Measurements from ENCODE around the gene KHNYN. TPM values are rescaled to one million over a fixed set of nuclear protein-coding genes. Genes with fewer than 3 reads are reported as not detected.
"Not testable (repeated sequence)": the region's sequence is repeated elsewhere in the genome, so short reads cannot be mapped to it uniquely, and the experiment has no call there.

KHNYN gene
- total RNA-seq, 2 experiments from 2014 or later = 50.8 to 57.5 TPM

DNA sequence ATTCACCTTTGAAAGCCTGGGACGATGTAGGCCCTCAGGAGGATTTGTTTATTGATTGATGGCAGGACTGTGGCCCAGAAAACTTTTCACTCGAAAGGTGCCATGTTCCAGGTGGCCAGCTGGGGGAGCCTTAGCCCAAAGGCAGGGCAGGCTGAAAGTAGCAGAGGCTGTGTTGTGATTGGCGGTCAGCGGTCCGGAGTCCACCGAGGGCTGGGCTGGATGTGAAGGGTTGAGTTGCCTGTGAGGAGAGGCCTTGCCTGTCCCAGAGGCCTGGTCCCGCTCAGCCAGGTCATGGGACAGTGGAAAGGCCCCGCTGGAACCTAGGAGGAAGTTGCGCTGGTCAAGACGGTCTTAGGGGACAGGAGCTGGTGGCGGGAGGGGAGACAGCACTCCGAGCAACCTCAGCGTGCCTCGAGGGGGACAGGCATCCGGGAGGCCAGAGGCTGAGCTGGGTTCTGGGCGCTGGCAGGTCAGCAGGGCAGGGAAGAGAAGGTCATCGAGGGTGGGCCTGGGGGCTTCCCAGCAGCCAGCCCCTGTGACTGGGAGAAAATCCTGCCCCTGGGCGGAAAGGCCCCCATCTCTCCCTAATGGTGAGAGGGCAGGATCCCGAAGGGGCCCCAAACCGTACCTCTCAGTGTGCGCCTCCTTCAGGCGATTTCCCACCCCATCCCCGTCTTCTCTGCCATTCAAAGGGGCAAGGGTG lies 52.0 kb downstream of the KHNYN start:
- BruUV-seq (replicated peaks) = no TSS peak
- ChIA-PET CTCF (ENCODE audit: unreplicated experiment) (no interaction called here), POLR2A (no interaction called here)
- no peaks in the 10 kb centered on the region for H4K20me1 ChIP-seq (ENCODE audit: insufficient read depth, low read length)
- peak; percentile 32 for DNase-seq (ENCODE audit: low spot score)
- H3K79me2 ChIP-seq (ENCODE audit: insufficient read depth, low read depth, low read length) = no peaks in the 10 kb centered on the region
- TF ChIP-seq EZH2phosphoT487 (IDR thresholded peaks at IDR 0.05; ENCODE audit: borderline replicate concordance, low read depth, low read length) = no peak
- TF ChIP-seq, protein P1, sequence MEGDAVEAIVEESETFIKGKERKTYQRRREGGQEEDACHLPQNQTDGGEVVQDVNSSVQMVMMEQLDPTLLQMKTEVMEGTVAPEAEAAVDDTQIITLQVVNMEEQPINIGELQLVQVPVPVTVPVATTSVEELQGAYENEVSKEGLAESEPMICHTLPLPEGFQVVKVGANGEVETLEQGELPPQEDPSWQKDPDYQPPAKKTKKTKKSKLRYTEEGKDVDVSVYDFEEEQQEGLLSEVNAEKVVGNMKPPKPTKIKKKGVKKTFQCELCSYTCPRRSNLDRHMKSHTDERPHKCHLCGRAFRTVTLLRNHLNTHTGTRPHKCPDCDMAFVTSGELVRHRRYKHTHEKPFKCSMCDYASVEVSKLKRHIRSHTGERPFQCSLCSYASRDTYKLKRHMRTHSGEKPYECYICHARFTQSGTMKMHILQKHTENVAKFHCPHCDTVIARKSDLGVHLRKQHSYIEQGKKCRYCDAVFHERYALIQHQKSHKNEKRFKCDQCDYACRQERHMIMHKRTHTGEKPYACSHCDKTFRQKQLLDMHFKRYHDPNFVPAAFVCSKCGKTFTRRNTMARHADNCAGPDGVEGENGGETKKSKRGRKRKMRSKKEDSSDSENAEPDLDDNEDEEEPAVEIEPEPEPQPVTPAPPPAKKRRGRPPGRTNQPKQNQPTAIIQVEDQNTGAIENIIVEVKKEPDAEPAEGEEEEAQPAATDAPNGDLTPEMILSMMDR (conservative IDR thresholded peaks at IDR 0.05; ENCODE audit: low read length) = peak; percentile 78
- no peaks in the 10 kb centered on the region for H3K36me3 ChIP-seq (ENCODE audit: insufficient read depth, low read length)
- H3K4me2 ChIP-seq (ENCODE audit: low read length) = no peak overlapping the region
- no peak overlapping the region for H3K27ac ChIP-seq (ENCODE audit: low read depth, low read length, poor library complexity, severe bottlenecking)
- no peak overlapping the region for H2AFZ ChIP-seq (ENCODE audit: low read length)
- H3K9me3 ChIP-seq (ENCODE audit: low read length) = no peaks in the 10 kb centered on the region
- no peaks in the 10 kb centered on the region for H3K9me2 ChIP-seq (ENCODE audit: insufficient read depth, low read length)
- H3K4me3 ChIP-seq (ENCODE audit: low read depth, low read length, poor library complexity, severe bottlenecking) = no peak overlapping the region
- H3K4me1 ChIP-seq (ENCODE audit: insufficient read depth, low read length, poor library complexity, severe bottlenecking) = no peaks in the 10 kb centered on the region
- intact Hi-C loops (cut with micrococcal nuclease; ENCODE audit: unreplicated experiment) = loop anchor here (1.0 kb wide), 1 partner anchor 198 kb away; no protein-coding TSS in a partner anchor

DNA sequence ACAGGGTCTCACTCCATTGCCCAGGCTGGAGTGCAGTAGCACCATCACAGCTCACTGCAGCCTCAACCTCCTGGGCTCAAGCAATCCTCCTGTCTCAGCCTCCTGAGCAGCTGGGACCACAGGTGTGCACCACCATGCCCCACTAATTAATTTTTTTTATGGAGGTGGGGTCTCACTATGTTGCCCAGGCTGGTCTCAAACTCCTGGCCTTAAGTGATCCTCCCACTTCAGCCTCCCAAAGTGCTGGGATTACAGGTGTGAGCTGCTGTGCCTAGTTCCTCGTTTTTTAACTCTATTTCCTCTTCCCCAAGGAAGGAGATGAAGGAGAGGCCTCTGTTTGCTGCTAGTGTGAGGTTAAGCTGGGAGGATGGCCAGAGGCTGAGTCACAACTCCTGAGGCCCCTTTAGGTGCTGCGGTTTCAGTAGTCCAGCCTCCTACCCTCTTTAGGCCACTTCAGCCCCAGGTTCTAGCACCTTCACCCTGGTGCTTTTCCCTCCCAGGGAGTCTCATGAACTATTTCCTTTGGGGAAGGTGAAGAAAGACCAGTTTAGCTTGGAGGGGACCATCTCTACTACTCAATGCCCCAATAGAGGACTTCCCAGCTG lies 53.0 kb downstream of the KHNYN start:
- intact Hi-C loops (cut with micrococcal nuclease; ENCODE audit: unreplicated experiment); POLR2A ChIA-PET; H3K4me3 ChIP-seq (ENCODE audit: low read depth, low read length, poor library complexity, severe bottlenecking); H4K20me1 ChIP-seq (ENCODE audit: insufficient read depth, low read length); CTCF ChIA-PET (ENCODE audit: unreplicated experiment); H3K9me3 ChIP-seq (ENCODE audit: low read length); H3K36me3 ChIP-seq (ENCODE audit: insufficient read depth, low read length); H3K9me2 ChIP-seq (ENCODE audit: insufficient read depth, low read length); DNase-seq (ENCODE audit: low spot score); H3K4me2 ChIP-seq (ENCODE audit: low read length); H3K27ac ChIP-seq (ENCODE audit: low read depth, low read length, poor library complexity, severe bottlenecking); BruUV-seq (replicated peaks); H3K4me1 ChIP-seq (ENCODE audit: insufficient read depth, low read length, poor library complexity, severe bottlenecking); H3K79me2 ChIP-seq (ENCODE audit: insufficient read depth, low read depth, low read length); H2AFZ ChIP-seq (ENCODE audit: low read length): not testable (repeated sequence)

DNA sequence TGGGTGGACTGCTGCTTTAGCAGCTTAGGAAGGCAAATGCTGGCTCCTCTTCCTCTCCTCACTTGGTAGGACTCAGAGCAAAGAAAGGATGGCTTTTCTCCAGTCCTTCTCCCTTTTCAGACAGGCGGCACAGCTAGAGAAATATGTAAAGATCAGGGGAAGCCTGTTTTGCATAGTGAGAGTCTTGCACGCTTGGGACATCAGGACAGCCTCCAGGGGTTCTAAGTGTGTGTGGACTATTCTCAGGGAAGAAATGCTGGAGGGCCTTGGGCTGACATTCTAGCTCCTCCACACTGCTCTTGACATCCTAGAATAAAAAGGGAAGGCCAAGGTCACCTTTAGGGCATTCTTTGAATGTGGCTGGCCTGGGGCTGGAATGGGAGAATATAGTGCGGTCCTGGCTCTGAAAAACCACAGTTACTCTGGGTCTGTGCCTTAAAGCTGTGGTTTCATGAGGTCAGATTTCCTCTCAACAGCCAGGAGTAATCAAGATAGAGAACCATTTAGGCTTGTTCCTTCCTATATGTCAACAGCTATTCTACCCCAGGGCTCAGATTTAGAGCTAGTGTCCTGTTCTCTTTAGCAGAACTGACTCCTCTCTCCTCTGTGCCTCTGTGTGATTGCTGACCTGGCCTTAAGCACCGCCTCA lies 54.0 kb downstream of the KHNYN start:
- BruUV-seq (replicated peaks) = no TSS peak
- ChIA-PET CTCF (ENCODE audit: unreplicated experiment) (no interaction called here), POLR2A (no interaction called here)
- TF ChIP-seq, protein P1 (conservative IDR thresholded peaks at IDR 0.05; ENCODE audit: low read length) = no peak
- no peak for TF ChIP-seq EZH2phosphoT487 (IDR thresholded peaks at IDR 0.05; ENCODE audit: borderline replicate concordance, low read depth, low read length)
- no peaks in the 10 kb centered on the region for H3K4me1 ChIP-seq (ENCODE audit: insufficient read depth, low read length, poor library complexity, severe bottlenecking)
- no peaks in the 10 kb centered on the region for H4K20me1 ChIP-seq (ENCODE audit: insufficient read depth, low read length)
- intact Hi-C loops (cut with micrococcal nuclease; ENCODE audit: unreplicated experiment) = no loop called here
- H3K9me2 ChIP-seq (ENCODE audit: insufficient read depth, low read length) = no peaks in the 10 kb centered on the region
- no peaks in the 10 kb centered on the region for H3K9me3 ChIP-seq (ENCODE audit: low read length)
- no peak overlapping the region for H2AFZ ChIP-seq (ENCODE audit: low read length)
- no peak for DNase-seq (ENCODE audit: low spot score)
- H3K27ac ChIP-seq (ENCODE audit: low read depth, low read length, poor library complexity, severe bottlenecking) = no peak overlapping the region
- no peaks in the 10 kb centered on the region for H3K36me3 ChIP-seq (ENCODE audit: insufficient read depth, low read length)
- no peaks in the 10 kb centered on the region for H3K79me2 ChIP-seq (ENCODE audit: insufficient read depth, low read depth, low read length)
- no peak overlapping the region for H3K4me2 ChIP-seq (ENCODE audit: low read length)
- H3K4me3 ChIP-seq (ENCODE audit: low read depth, low read length, poor library complexity, severe bottlenecking) = no peak overlapping the region

Other genes with a start within 250 kb of the KHNYN start
- gene IPO4, start 241.1 kb upstream of the KHNYN start, total RNA-seq (2014; rRNA removed; shearing (Covaris generic)) = 48.4 and 59.2 TPM in 2 replicates
- gene IPO4, start 241.1 kb upstream of the KHNYN start, total RNA-seq (2022) = 49.3 and 53.1 TPM in 2 replicates
- gene TM9SF1, start 234.5 kb upstream of the KHNYN start, total RNA-seq (2014; rRNA removed; shearing (Covaris generic)) = 23.4 and 31.3 TPM in 2 replicates
- gene TM9SF1, start 234.5 kb upstream of the KHNYN start, total RNA-seq (2022) = 23.1 and 27.8 TPM in 2 replicates
- gene TSSK4, start 224.3 kb upstream of the KHNYN start, total RNA-seq (2014; rRNA removed; shearing (Covaris generic)) = not detected in 2 replicates
- 1.1 and 1.5 TPM in 2 replicates for gene TSSK4, start 224.3 kb upstream of the KHNYN start, total RNA-seq (2022)
- 48.5 and 65.7 TPM in 2 replicates for gene CHMP4A, start 216.5 kb upstream of the KHNYN start, total RNA-seq (2014; rRNA removed; shearing (Covaris generic))
- gene CHMP4A, start 216.5 kb upstream of the KHNYN start, total RNA-seq (2022) = 67.6 and 72.9 TPM in 2 replicates
- 21.5 and 23.2 TPM in 2 replicates for gene MDP1, start 213.9 kb upstream of the KHNYN start, total RNA-seq (2014; rRNA removed; shearing (Covaris generic))
- 26.6 and 30.9 TPM in 2 replicates for gene MDP1, start 213.9 kb upstream of the KHNYN start, total RNA-seq (2022)
- 167 and 285 TPM in 2 replicates for gene NEDD8, start 197.6 kb upstream of the KHNYN start, total RNA-seq (2014; rRNA removed; shearing (Covaris generic))
- gene NEDD8, start 197.6 kb upstream of the KHNYN start, total RNA-seq (2022) = 174 and 182 TPM in 2 replicates
- 39.4 and 51.4 TPM in 2 replicates for gene GMPR2, start 197.0 kb upstream of the KHNYN start, total RNA-seq (2014; rRNA removed; shearing (Covaris generic))
- 61.4 and 62.3 TPM in 2 replicates for gene GMPR2, start 197.0 kb upstream of the KHNYN start, total RNA-seq (2022)
- 63.9 and 70.1 TPM in 2 replicates for gene TINF2, start 187.3 kb upstream of the KHNYN start, total RNA-seq (2014; rRNA removed; shearing (Covaris generic))
- gene TINF2, start 187.3 kb upstream of the KHNYN start, total RNA-seq (2022) = 76.1 and 77.5 TPM in 2 replicates
- 3.0 and 5.2 TPM in 2 replicates for gene TGM1, start 166.8 kb upstream of the KHNYN start, total RNA-seq (2014; rRNA removed; shearing (Covaris generic))
- 5.4 and 7.0 TPM in 2 replicates for gene TGM1, start 166.8 kb upstream of the KHNYN start, total RNA-seq (2022)
- gene RABGGTA, start 158.4 kb upstream of the KHNYN start, total RNA-seq (2014; rRNA removed; shearing (Covaris generic)) = 16.7 and 24.3 TPM in 2 replicates
- 27.3 and 29.7 TPM in 2 replicates for gene RABGGTA, start 158.4 kb upstream of the KHNYN start, total RNA-seq (2022)
- gene DHRS1, start 130.2 kb upstream of the KHNYN start, total RNA-seq (2014; rRNA removed; shearing (Covaris generic)) = 21.0 and 27.4 TPM in 2 replicates
- gene DHRS1, start 130.2 kb upstream of the KHNYN start, total RNA-seq (2022) = 34.9 and 35.6 TPM in 2 replicates
- gene NOP9, start 130.1 kb upstream of the KHNYN start, total RNA-seq (2014; rRNA removed; shearing (Covaris generic)) = 30.6 and 33.2 TPM in 2 replicates
- 44.0 and 52.6 TPM in 2 replicates for gene NOP9, start 130.1 kb upstream of the KHNYN start, total RNA-seq (2022)
- gene CIDEB, start 122.0 kb upstream of the KHNYN start, total RNA-seq (2014; rRNA removed; shearing (Covaris generic)) = not detected in 2 replicates
- gene CIDEB, start 122.0 kb upstream of the KHNYN start, total RNA-seq (2022) = 1.6 and 3.2 TPM in 2 replicates
- gene LTB4R2, start 119.8 kb upstream of the KHNYN start, total RNA-seq (2014; rRNA removed; shearing (Covaris generic)) = 15.7 and 18.2 TPM in 2 replicates
- gene LTB4R2, start 119.8 kb upstream of the KHNYN start, total RNA-seq (2022) = 37.6 TPM in 2 replicates
- 15.8 and 17.9 TPM in 2 replicates for gene LTB4R, start 118.5 kb upstream of the KHNYN start, total RNA-seq (2014; rRNA removed; shearing (Covaris generic))
- gene LTB4R, start 118.5 kb upstream of the KHNYN start, total RNA-seq (2022) = 28.3 and 30.5 TPM in 2 replicates
- 0.26 and 2.0 TPM in 2 replicates for gene ADCY4, start 94.9 kb upstream of the KHNYN start, total RNA-seq (2014; rRNA removed; shearing (Covaris generic))
- gene ADCY4, start 94.9 kb upstream of the KHNYN start, total RNA-seq (2022) = 3.4 and 6.0 TPM in 2 replicates
- 8.1 and 13.8 TPM in 2 replicates for gene RIPK3, start 90.0 kb upstream of the KHNYN start, total RNA-seq (2014; rRNA removed; shearing (Covaris generic))
- gene RIPK3, start 90.0 kb upstream of the KHNYN start, total RNA-seq (2022) = 14.5 and 18.8 TPM in 2 replicates
- gene NFATC4, start 61.8 kb upstream of the KHNYN start, total RNA-seq (2014; rRNA removed; shearing (Covaris generic)) = 72.2 and 94.7 TPM in 2 replicates
- 96.6 and 130 TPM in 2 replicates for gene NFATC4, start 61.8 kb upstream of the KHNYN start, total RNA-seq (2022)
- 0.13 TPM in 2 replicates for gene NYNRIN, start 31.0 kb upstream of the KHNYN start, total RNA-seq (2014; rRNA removed; shearing (Covaris generic))
- not detected in 2 replicates for gene NYNRIN, start 31.0 kb upstream of the KHNYN start, total RNA-seq (2022)
- 1.2 and 2.0 TPM in 2 replicates for gene CBLN3, start 286 bp upstream of the KHNYN start, total RNA-seq (2014; rRNA removed; shearing (Covaris generic))
- 6.7 and 7.9 TPM in 2 replicates for gene CBLN3, start 286 bp upstream of the KHNYN start, total RNA-seq (2022)
- 51.4 and 54.0 TPM in 2 replicates for gene SDR39U1, start 12.8 kb downstream of the KHNYN start, total RNA-seq (2014; rRNA removed; shearing (Covaris generic))
- 101 and 103 TPM in 2 replicates for gene SDR39U1, start 12.8 kb downstream of the KHNYN start, total RNA-seq (2022)
- gene CMA1, start 78.3 kb downstream of the KHNYN start, total RNA-seq (2014; rRNA removed; shearing (Covaris generic)) = not detected in 2 replicates
- not detected in 2 replicates for gene CMA1, start 78.3 kb downstream of the KHNYN start, total RNA-seq (2022)
- gene CTSG, start 146.3 kb downstream of the KHNYN start, total RNA-seq (2014; rRNA removed; shearing (Covaris generic)) = not detected in 2 replicates
- gene CTSG, start 146.3 kb downstream of the KHNYN start, total RNA-seq (2022) = not detected in 2 replicates
- not detected in 2 replicates for gene GZMH, start 179.7 kb downstream of the KHNYN start, total RNA-seq (2014; rRNA removed; shearing (Covaris generic))
- gene GZMH, start 179.7 kb downstream of the KHNYN start, total RNA-seq (2022) = not detected in 2 replicates
- gene GZMB, start 204.2 kb downstream of the KHNYN start, total RNA-seq (2014; rRNA removed; shearing (Covaris generic)) = not detected in 2 replicates
- gene GZMB, start 204.2 kb downstream of the KHNYN start, total RNA-seq (2022) = not detected in 2 replicates